T1000 (cell line): ENCODE results near the gene DCUN1D3.
"Not testable (repeated sequence)": the region's sequence is repeated elsewhere in the genome, so short reads cannot be mapped to it uniquely, and the experiment has no call there.

Source experiments
- DNase-seq: peaks from one replicate; lab custom pipeline; 2025; ENCODE audit warnings: mixed read lengths; lab: John Stamatoyannopoulos, UW

DCUN1D3 gene

GRCh38 chr16:20862162-20862960, 37.8 kb downstream of the DCUN1D3 start:
- no peak for DNase-seq

GRCh38 chr16:20860995-20861394, 39.2 kb downstream of the DCUN1D3 start:
- not testable (repeated sequence) for DNase-seq

- DNase-seq, result no peak
Observed at GRCh38 chr16:20860361-20860760, 39.8 kb downstream of the DCUN1D3 start.

GRCh38 chr16:20859699-20860098, 40.5 kb downstream of the DCUN1D3 start:
- no peak for DNase-seq

GRCh38 chr16:20859229-20859628, 40.9 kb downstream of the DCUN1D3 start:
- no peak for DNase-seq

- no peak for DNase-seq
Observed at GRCh38 chr16:20857281-20857680, 42.9 kb downstream of the DCUN1D3 start.

- DNase-seq, result no peak
Observed at GRCh38 chr16:20854963-20855362, 45.2 kb downstream of the DCUN1D3 start.

- DNase-seq, result no peak
Observed at GRCh38 chr16:20853981-20854620, 46.1 kb downstream of the DCUN1D3 start.

GRCh38 chr16:20853143-20853542, 47.0 kb downstream of the DCUN1D3 start:
- DNase-seq, result no peak

GRCh38 chr16:20851601-20852000, 48.6 kb downstream of the DCUN1D3 start:
- no peak for DNase-seq

GRCh38 chr16:20850981-20851380, 49.2 kb downstream of the DCUN1D3 start:
- DNase-seq, result no peak

GRCh38 chr16:20849589-20850390, 50.4 kb downstream of the DCUN1D3 start:
- peak; percentile 51 for DNase-seq

GRCh38 chr16:20847550-20847949, 52.6 kb downstream of the DCUN1D3 start:
- DNase-seq, result no peak

- no peak for DNase-seq
Observed at GRCh38 chr16:20846551-20846950, 53.6 kb downstream of the DCUN1D3 start.

GRCh38 chr16:20846030-20846429, 54.1 kb downstream of the DCUN1D3 start:
- DNase-seq, result no peak

GRCh38 chr16:20844588-20844987, 55.6 kb downstream of the DCUN1D3 start:
- DNase-seq, result no peak

- no peak for DNase-seq
Observed at GRCh38 chr16:20844054-20844453, 56.1 kb downstream of the DCUN1D3 start.

GRCh38 chr16:20839504-20839903, 60.7 kb downstream of the DCUN1D3 start:
- DNase-seq, result no peak

GRCh38 chr16:20838240-20838639, 61.9 kb downstream of the DCUN1D3 start:
- DNase-seq, result no peak

GRCh38 chr16:20833086-20833485, 67.1 kb downstream of the DCUN1D3 start:
- no peak for DNase-seq

GRCh38 chr16:20830372-20830771, 69.8 kb downstream of the DCUN1D3 start:
- no peak for DNase-seq

GRCh38 chr16:20829536-20829935, 70.6 kb downstream of the DCUN1D3 start:
- no peak for DNase-seq
